ENCODE data around the gene MIF4GD.
"Not testable (repeated sequence)": the region's sequence is repeated elsewhere in the genome, so short reads cannot be mapped to it uniquely, and the experiment has no call there.

MIF4GD gene, protein sequence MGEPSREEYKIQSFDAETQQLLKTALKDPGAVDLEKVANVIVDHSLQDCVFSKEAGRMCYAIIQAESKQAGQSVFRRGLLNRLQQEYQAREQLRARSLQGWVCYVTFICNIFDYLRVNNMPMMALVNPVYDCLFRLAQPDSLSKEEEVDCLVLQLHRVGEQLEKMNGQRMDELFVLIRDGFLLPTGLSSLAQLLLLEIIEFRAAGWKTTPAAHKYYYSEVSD

GRCh38 chr17:75270966-75271232 lies at the start of gene MIF4GD:
Gene MIF4GD, minus strand, starts transcription at chr17:75271231. Its CDS starts 1,036 bp downstream, at chr17:75270195.
- no peak for DNase-seq (ENCODE audit: low read depth in 2 of 2)

DNA sequence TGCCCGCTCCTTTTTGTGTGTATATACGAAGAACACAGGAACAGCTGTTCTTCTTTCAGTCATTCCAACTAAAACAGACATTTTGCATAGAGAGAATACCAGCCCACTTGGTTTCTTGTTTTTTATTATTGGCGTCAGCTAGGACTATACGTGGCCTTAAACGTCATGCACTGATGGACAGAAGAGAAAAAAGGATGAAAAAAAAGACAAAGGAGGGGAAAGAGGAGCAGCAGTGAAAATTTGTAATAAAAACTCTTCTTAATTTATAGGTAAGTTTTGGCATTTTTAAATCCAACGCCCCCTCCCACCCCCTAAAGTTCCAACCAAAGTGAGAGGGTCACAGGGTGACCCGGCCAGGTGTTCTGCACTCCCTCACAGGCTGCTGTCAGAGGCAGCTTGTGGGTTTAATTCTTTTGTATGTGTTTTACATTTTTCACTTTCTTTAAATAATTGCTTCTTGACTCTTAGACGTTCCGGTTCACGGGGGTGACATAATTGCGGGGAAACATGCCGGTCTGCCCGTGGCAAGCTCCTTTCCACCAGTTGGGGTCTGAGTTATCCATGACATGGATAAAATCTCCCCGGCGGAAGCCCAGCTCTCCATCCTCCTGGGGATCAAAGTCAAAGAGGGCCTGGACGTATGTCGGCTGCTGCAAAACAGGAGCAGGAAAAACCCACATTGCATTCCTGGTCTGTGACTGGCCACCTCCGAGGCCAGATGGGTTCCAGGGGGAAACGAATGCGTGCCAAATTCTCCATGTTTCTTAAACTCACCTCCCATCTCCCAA lies 49.1 kb upstream of the MIF4GD start:
- no peak for DNase-seq (ENCODE audit: low read depth in 2 of 2)

DNA sequence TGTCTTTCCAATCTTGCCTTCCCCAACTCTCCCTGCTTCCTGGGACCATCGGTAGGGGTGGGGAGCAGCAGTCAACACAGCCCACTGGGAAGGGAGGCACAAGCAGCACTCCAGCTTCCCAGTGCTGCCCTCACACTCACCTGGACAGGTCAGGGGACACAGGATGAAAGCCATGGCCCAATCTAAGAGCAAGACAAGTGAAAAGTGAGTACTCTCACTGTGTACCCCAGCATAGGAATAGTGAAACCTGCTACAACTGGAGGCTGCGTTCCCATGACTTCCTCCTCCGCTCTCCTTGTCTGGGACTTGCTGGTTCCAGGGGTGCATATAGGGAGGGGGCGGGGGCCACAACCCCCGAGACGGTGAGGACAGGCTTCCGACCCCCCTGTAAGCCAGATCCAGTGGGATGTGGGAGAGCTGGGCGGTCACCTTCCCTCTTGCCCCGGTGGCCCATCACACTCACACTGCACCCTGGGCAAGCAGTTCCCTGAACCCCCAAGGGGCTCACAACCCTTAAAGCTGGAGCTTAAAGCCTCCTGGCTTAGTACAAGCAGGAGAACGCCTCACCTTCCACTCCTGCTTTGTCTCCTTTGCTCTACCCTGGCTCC lies 47.7 kb upstream of the MIF4GD start:
- DNase-seq (ENCODE audit: low read depth in 2 of 2), result no peak

GRCh38 chr17:75318211-75318610 lies 47.2 kb upstream of the MIF4GD start:
- no peak for DNase-seq (ENCODE audit: low read depth in 2 of 2)

GRCh38 chr17:75317671-75318070 lies 46.6 kb upstream of the MIF4GD start:
- no peak for DNase-seq (ENCODE audit: low read depth in 2 of 2)

- DNase-seq (ENCODE audit: low read depth in 2 of 2), result no peak
Measured at GRCh38 chr17:75316253-75316652, 45.2 kb upstream of the MIF4GD start.

- no peak for DNase-seq (ENCODE audit: low read depth in 2 of 2)
Measured at GRCh38 chr17:75315541-75316243, 44.7 kb upstream of the MIF4GD start.

GRCh38 chr17:75313941-75314551 lies 43.0 kb upstream of the MIF4GD start:
- no peak for DNase-seq (ENCODE audit: low read depth in 2 of 2)

DNA sequence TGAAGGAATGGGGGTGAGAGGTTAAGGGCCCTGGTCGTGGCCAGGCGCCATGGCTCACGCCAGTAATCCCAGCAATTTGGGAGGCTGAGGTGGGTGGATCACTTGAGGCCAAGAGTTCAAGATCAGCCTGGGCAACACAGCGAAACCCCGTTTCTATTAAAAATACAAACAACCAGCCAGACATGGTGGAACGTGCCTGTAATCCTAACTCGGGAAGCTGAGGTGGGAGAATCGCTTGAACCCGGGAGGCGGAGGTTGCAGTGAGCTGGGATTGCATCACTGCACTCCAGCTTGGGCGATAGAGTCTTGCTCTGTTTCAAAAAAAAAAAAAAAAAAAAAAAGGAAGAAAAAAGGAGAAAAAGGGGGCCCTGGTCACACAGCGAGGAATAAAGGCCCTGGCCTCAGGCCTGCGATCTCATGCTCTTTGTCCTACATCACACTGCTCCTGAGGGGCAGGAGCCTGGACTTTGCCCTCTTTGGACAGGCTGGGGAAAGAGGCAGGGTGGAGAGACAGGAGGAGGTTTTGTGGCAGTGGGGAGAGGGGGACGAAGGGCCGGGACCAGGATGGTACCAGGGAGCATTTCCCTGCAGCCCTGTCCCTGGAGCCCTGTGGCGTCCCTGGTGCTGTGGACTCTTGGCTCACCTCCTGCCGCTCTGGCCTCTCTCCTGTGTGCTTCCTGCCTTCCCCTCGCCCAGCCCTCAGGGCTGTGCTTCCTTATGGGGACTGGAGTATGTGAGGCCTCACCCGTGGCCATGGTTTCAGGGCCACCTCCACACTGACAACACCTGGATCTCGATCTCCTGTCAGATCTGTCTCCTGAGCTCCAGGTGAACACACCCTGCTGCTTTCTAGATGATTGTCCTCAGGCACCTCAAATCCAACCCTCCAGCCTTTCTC lies 38.0 kb upstream of the MIF4GD start:
- DNase-seq (ENCODE audit: low read depth in 2 of 2), result no peak

DNA sequence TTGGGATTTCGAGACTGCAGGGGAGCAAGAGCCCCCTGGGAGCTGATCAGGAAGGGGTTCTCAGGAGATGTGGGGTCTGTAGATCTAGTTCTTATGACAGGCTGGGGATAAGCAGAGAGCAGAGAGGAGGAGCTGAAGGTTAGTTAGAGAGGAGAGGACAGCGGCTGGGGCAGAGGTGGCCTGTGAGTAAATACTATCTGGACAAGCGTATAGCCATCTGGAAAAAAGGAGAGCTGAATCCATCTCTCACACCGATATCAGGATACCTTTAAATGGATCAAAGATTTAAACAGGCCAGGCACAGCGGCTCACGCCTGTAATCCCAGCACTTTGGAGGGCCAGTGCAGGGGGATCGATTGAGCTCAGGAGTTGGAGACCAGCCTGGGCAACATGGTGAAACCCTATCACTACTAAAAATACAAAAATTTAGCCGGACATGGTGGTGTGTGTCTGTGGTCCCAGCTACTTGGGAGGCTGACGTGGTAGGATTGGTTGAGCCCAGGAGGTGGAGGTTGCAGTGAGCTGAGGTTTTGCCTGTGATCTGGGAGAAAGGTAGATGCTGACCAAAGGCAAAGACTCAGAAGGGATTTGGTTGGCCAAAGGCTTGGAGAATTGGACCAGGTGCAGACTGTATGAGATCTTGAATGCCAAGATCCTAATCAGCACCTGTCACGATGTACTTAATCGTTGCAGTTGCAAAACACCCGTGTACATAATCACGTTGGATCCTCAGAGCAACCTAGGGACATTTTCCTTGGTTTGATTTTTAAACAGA lies 37.1 kb upstream of the MIF4GD start:
- DNase-seq (ENCODE audit: low read depth in 2 of 2), result no peak

DNA sequence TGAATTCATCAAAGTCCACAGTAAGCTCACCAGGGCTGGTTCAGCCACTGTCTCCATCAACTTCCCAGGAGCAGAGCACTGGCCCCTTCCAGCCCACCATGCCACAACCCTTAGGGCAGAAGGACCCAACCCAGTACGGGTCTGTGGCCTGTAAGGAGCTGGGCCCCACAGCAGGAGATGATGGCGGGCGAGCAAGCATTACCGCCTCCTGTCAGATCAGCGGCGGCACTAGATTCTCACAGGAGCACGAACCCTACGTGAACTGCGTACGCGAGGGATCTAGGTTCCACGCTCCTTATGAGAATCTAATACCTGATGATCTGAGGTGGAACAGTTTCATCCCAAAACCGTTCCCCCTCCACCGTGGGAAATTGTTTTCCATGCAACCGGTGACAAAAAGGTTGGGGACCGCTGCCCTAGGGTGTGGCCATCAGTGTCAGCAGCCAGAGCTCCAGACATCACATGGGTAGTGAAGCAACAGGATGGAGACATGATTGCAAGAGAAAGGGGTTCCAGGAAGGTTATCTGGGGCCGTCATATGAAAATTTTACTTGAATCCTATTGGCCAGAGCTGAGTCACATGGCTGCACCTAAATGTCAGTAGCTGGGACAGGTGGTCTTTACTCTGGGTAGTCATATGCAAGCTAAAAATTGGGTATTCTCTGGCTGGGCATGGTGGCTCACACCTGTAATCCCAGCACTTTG lies 30.6 kb upstream of the MIF4GD start:
- no peak for DNase-seq (ENCODE audit: low read depth in 2 of 2)

DNA sequence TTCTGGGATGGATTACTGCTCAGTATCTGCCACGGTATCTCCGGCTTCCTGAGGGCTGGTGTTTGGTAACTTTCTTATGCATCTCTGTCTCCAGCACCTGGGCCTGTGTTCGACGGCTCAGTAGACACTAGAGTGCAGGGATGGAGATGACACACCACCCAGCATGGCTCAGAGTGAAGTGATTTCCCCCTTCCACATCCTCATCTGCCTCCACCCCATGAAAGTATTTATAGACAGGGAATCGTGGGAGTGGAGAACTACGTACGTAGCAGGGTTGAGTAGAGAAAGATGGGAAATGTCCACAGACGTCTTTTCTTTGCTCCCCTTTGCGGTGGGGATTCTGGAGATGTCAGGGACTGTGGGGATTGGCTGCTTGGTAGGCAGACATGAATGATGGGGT lies 30.0 kb upstream of the MIF4GD start:
- DNase-seq (ENCODE audit: low read depth in 2 of 2), result no peak

DNA sequence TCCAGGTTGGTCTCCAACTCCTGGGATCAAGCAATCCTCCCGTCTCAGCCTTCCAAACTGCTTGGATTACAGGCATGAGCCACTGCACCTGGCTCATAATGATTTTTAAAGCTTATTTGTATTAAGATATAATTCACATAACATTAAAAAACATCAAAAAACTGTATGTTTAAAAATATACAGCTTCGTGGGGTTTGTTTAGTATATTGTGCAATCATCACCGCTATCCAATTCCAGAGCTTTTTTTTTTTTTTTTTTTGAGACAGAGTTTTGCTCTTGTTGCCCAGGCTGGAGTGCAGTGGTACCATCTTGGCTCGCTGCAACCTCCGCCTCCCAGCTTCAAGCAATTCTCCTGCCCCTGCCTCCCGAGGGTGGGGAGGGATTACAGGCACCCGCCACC lies 29.2 kb upstream of the MIF4GD start:
- no peak for DNase-seq (ENCODE audit: low read depth in 2 of 2)

DNA sequence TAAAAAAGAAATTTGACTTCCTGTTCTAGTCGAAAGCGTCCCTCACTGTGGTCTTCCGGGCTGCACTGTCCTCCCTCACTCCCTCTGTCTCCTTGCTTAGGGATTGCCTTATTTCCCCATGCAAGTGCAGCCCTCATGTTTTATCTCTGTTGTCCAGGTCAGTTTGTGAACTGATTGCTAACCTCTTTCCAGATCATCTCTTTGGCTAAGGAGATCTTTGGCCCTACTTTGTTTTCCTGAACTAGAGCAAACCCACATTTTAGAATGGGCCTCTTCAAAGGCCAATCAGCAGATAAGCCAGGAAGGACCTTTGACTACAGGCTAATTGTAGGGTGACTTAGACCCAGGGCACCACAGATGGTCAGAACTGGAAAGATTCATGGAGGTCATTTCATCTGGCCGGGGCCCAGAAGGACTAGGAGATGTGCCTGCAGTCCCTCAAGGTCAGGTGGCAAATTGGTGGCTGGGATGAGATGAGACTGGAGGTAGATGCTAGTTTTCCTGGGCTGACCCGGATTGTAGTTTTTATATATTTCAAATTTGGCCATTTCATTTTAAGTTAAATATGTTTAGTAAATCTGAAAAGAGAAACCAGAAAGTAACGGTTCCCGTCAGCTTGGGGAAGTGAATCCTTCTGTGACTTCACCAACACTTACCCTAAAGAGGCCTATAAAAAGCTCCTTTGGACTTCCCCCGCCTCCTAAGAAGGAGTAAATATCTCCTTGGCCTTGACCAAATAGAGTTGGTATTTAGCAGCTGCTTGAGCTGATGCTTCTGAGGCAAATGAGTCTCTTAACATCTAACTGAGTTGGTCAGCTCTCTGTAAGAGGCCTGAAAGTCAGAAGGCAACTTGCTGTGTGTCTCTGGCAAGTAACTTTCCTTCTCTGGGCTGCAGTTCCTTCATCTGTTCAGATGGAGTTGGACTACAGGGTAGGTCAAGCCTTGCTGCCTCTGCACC lies 24.4 kb upstream of the MIF4GD start:
- no peak for DNase-seq (ENCODE audit: low read depth in 2 of 2)

GRCh38 chr17:75292810-75293448 lies 21.9 kb upstream of the MIF4GD start:
- not testable (repeated sequence) for DNase-seq (ENCODE audit: low read depth in 2 of 2)

GRCh38 chr17:75289832-75290337 lies 18.9 kb upstream of the MIF4GD start:
- peak; percentile 56 to 57 for DNase-seq (ENCODE audit: low read depth in 2 of 2)

DNA sequence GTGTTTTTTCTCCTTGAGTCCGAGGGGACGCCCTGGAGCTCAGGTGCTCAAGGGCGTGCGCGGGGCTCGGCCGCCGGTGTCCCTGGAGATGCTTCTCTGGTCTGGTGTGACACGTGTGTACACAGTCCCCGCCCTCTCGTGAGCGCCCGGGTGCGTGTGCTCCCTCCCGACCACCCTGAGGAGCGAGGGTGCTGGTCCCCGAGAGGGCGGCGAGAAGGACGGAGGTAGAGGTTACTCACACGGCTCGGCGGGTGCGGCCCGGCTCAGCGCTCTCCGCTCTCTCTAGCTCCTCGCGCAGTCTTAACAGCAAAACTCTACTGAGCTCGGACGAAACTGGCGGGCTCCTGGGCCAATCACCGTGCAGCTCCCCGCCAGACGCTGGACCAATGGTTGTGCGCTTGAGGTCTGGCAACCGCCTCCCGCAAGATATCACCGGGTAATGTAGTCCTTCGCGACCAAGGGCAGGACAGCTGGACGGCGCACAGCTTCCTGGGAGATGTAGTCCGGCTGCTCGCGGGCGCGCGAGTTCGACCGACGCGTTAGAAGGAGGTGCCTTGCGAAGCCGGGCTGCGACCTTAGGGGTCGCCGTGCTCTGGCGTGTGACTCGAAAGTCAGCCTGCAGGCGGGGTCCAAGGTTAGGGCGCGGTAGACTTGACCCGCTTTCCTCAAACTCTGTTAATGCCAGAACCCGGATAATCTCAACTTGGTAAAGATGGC lies 18.2 kb upstream of the MIF4GD start, which contains the start of gene SLC25A19:
Gene SLC25A19 (minus strand): TSS at position 319 of the 717 bp plus-strand sequence. CDS start 2,669 bp downstream, outside the sequence.
- peak; percentile 94 to 95 for DNase-seq (ENCODE audit: low read depth in 2 of 2)
